ENCODE results near the gene PRAF2. TPM values are rescaled to one million over a fixed set of nuclear protein-coding genes. Genes with fewer than 3 reads are reported as not detected.

Gene PRAF2
- total RNA-seq, 2 donors from 2014 or later, result 24.0 to 25.7 TPM

- H3K9me3 ChIP-seq, result no peaks in the 10 kb centered on the region
- peaks cover 10% of the 10 kb centered on the region for H3K36me3 ChIP-seq
- H3K4me3 ChIP-seq, result peak within 1 kb of the TSS; percentile 91
- H3K4me1 ChIP-seq (ENCODE audit: control insufficient read depth in 1 of 2, low read depth in 2 of 2), result peaks cover 6 to 19% of the 10 kb centered on the region in 2 donors
- peak within 1 kb of the TSS; percentile 94 to 99 for H3K27ac ChIP-seq
- ATAC-seq (ENCODE audit: insufficient number of reproducible peaks, low FRiP score, low read depth), result peak; percentile 83
- H3K27me3 ChIP-seq (replicated peaks; ENCODE audit: insufficient read depth), result no peaks in the 10 kb centered on the region
- TF ChIP-seq CTCF (IDR thresholded peaks at IDR 0.05), result peak; percentile 39
- peak; percentile 96 for DNase-seq (ENCODE audit: low spot score)
Measured at GRCh38 chrX:49043220-49043986, 30.4 kb downstream of the PRAF2 start, which contains the start of gene TFE3. TFE3 (minus strand) TSS chrX:49043357; CDS start chrX:49043226, 131 bp downstream.

DNA sequence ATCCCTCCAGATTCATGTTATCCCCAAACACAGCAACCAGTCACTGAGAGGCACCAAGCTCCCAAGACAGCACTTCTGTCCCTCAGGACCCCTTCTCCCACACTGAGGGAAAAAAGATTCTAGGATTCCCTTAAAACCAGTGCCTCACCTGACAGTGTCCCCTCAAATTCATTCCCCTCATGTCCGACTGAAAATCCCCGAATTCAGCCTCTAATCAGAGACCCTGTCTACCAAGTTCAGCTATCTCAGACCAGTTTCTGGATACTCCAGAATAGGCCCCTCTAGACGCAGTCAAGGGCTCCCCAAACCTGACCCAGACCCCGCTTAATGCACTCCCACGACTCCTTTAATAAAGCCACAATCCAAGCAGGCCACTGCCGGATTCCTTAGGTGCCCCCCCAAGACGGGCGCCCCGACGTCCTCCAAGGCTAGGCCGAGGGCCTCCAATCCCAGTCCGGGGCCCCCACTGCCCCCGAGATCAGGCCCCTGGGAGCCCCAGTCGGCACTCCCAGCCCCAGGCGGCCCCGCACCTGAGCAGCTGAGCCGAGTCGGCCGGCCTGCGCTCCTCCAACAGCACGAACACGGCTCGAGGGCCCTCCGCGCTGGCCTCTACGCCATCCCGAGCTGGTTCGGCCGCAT, 31.1 kb downstream of the PRAF2 start:
- no peak for ATAC-seq (ENCODE audit: insufficient number of reproducible peaks, low FRiP score, low read depth)
- no peak for DNase-seq (ENCODE audit: low spot score)

GRCh38 chrX:49041744-49042580, 31.8 kb downstream of the PRAF2 start:
- H3K27ac ChIP-seq, result peak overlapping the region; percentile 94 to 99
- peaks cover 18% of the 10 kb centered on the region for H3K36me3 ChIP-seq
- H3K27me3 ChIP-seq (replicated peaks; ENCODE audit: insufficient read depth), result no peaks in the 10 kb centered on the region
- H3K4me1 ChIP-seq (ENCODE audit: control insufficient read depth in 1 of 2, low read depth in 2 of 2), result peaks cover 6 to 19% of the 10 kb centered on the region in 2 donors
- ATAC-seq (ENCODE audit: insufficient number of reproducible peaks, low FRiP score, low read depth), result no peak
- no peak for TF ChIP-seq CTCF (IDR thresholded peaks at IDR 0.05)
- no peaks in the 10 kb centered on the region for H3K9me3 ChIP-seq
- peak overlapping the region; percentile 91 for H3K4me3 ChIP-seq
- no peak for DNase-seq (ENCODE audit: low spot score)

More for the DNA sequence above, 31.1 kb downstream of the PRAF2 start:
- Histone ChIP-seq H3K9me3 (no peaks in the 10 kb centered on the region), H3K4me3 (peak overlapping the region; percentile 91), H3K4me1 (ENCODE audit: control insufficient read depth in 1 of 2, low read depth in 2 of 2) (peaks cover 6 to 19% of the 10 kb centered on the region in 2 donors), H3K27ac (peak overlapping the region; percentile 94 to 99), H3K27me3 (replicated peaks; ENCODE audit: insufficient read depth) (no peaks in the 10 kb centered on the region), H3K36me3 (peaks cover 17% of the 10 kb centered on the region)
- no peak for TF ChIP-seq CTCF (IDR thresholded peaks at IDR 0.05)

GRCh38 chrX:49040376-49040955, 33.3 kb downstream of the PRAF2 start:
- H3K4me1 ChIP-seq (ENCODE audit: control insufficient read depth in 1 of 2, low read depth in 2 of 2), result peaks cover 6 to 19% of the 10 kb centered on the region in 2 donors
- peak overlapping the region; percentile 91 for H3K4me3 ChIP-seq
- H3K27ac ChIP-seq, result peak overlapping the region; percentile 38 to 99
- no peaks in the 10 kb centered on the region for H3K9me3 ChIP-seq
- TF ChIP-seq CTCF (IDR thresholded peaks at IDR 0.05), result no peak
- peaks cover 22% of the 10 kb centered on the region for H3K36me3 ChIP-seq
- DNase-seq (ENCODE audit: low spot score) (no peak), ATAC-seq (ENCODE audit: insufficient number of reproducible peaks, low FRiP score, low read depth) (no peak)
- no peaks in the 10 kb centered on the region for H3K27me3 ChIP-seq (replicated peaks; ENCODE audit: insufficient read depth)

All from thoracic aorta (tissue), 2 donors.